ENCODE measurements around the gene JADE2.

The JADE2 gene

DNA sequence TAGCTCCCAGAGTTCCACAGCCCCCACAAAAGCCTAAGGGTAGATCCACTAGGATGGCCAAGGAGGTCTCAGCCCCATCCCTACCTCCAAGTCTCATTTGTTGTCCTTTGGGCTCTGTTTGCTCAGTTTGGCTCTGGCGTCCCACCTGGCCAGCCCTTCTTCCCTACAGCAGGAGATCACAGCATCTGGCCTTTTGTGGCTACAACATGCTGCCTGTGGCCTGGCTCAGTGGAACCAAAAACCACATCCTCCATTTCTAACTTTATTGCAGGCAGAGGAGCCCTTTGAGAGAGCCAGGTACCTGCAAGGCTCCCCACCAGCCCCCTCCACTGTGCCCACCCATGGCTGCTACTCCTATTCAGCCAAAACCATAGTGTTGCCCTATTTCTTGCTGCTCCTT lies 11.4 kb downstream of the JADE2 start:
- no peak for TF ChIP-seq ZFX (IDR thresholded peaks at IDR 0.05)
- TF ChIP-seq, protein P1, sequence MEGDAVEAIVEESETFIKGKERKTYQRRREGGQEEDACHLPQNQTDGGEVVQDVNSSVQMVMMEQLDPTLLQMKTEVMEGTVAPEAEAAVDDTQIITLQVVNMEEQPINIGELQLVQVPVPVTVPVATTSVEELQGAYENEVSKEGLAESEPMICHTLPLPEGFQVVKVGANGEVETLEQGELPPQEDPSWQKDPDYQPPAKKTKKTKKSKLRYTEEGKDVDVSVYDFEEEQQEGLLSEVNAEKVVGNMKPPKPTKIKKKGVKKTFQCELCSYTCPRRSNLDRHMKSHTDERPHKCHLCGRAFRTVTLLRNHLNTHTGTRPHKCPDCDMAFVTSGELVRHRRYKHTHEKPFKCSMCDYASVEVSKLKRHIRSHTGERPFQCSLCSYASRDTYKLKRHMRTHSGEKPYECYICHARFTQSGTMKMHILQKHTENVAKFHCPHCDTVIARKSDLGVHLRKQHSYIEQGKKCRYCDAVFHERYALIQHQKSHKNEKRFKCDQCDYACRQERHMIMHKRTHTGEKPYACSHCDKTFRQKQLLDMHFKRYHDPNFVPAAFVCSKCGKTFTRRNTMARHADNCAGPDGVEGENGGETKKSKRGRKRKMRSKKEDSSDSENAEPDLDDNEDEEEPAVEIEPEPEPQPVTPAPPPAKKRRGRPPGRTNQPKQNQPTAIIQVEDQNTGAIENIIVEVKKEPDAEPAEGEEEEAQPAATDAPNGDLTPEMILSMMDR (conservative IDR thresholded peaks at IDR 0.05) = no peak
- no peak overlapping the region for H3K27ac ChIP-seq

GRCh38 chr5:134537297-134537696 lies 11.8 kb downstream of the JADE2 start:
- no peak overlapping the region for H3K27ac ChIP-seq
- no peak for TF ChIP-seq ZFX (IDR thresholded peaks at IDR 0.05)
- TF ChIP-seq, protein P1 (conservative IDR thresholded peaks at IDR 0.05) = no peak

DNA sequence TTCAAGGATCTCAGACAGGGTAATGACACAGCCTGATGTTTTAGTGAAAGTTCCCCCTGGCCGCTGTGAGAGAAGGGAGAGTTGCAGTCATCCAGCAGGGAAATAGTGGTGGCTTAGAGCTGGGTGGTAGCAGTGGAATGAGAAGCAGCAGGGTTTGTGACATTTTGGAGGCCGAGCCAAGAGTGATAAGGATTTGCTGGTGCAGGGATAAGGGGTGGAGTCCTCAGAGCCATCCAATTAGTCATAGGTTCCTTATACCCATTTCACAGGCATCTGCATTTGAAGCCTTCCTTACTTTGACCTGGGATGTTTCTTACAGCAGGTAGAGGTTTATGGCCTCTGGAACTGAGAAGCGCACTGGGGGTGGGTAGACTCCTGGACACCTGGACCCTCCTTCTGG lies 12.8 kb downstream of the JADE2 start:
- no peak overlapping the region for H3K27ac ChIP-seq
- TF ChIP-seq ZFX (IDR thresholded peaks at IDR 0.05) = no peak
- TF ChIP-seq, protein P1 (conservative IDR thresholded peaks at IDR 0.05) = no peak

GRCh38 chr5:134539732-134540131 lies 14.3 kb downstream of the JADE2 start:
- H3K27ac ChIP-seq = no peak overlapping the region

DNA sequence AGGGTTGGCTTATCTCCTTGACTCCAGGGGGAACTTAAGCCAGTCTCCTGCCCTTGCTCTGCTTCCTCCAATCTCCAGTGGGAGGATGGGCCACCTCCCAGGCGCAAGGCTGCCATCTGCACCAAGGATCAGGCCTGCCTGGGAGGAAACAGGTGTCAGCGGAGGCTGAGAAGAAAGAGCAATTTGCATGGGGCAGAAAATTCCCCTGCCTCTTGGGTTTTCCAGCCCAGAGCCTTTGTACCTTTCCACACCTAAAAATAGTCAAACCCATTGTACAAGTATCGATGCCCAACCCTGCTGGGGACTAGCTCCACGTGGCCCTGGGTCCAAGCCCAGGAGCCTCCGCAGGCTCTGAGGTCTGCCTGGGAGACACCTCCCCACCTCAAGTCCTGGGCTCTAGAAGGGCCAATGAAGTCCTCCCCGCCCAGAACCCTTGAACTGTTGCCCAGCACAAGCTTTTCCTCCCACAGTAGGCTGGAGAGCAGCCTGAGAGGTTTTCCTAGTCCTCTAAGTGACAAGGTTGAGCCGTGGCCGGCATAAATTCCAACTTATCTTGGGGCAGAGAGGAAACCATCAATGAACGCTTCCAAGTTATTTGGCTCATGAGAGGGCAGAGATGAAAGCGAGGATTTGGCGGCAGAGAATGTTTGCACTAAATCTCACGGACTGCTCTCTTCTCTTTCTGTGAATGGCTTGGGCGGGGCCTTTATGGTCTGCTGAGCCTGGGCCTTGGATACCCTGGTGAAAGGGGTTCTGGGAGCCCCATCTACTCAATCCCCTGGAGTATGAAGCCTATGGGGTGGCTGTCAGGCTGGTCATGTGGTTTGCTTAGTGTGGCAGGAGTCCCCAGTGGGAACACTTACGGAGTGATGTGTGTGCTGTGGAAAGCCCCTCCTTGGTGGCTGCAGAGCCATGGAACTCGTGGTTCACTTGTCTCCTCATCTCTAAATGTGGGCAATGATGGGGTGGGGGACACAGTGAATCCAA lies 15.6 kb downstream of the JADE2 start:
- TF ChIP-seq ZFX (IDR thresholded peaks at IDR 0.05) = no peak
- TF ChIP-seq, protein P1 (conservative IDR thresholded peaks at IDR 0.05) = no peak
- H3K27ac ChIP-seq = no peak overlapping the region

More at GRCh38 chr5:134539732-134540131, 14.3 kb downstream of the JADE2 start:
- no peak for TF ChIP-seq ZFX (IDR thresholded peaks at IDR 0.05)
- TF ChIP-seq, protein P1 (conservative IDR thresholded peaks at IDR 0.05) = no peak

- H3K27ac ChIP-seq = no peak overlapping the region
These were observed 16.4 kb downstream of the JADE2 start for GRCh38 chr5:134541736-134542376.

More at GRCh38 chr5:134541736-134542376, 16.4 kb downstream of the JADE2 start:
- TF ChIP-seq, protein P1 (conservative IDR thresholded peaks at IDR 0.05) = no peak

Measured in C4-2B (cell line).